Karpas-422 (cell line): ENCODE measurements around the gene VRTN. TPM values are rescaled to one million over a fixed set of nuclear protein-coding genes. Genes with fewer than 3 reads are reported as not detected.

Source experiments
- DNase-seq: peaks from one replicate; pipeline ENCODE4 v3.0.0-alpha.2; 2015
- H2AFZ ChIP-seq: fragments of 200-600 bp; sonication (generic); 2 replicates; pipeline ENCODE4 v1.6.1; 2014; ENCODE audit warnings: antibody characterized with exemption, low read length, mixed read lengths
- H3K27ac ChIP-seq: fragments of 200-600 bp; sonication (generic); 2 replicates; pipeline ENCODE4 v1.5.1; 2014; ENCODE audit warnings: mild to moderate bottlenecking, low read length, moderate library complexity
- H3K27me3 ChIP-seq: fragments of 200-600 bp; sonication (generic); 2 replicates; pipeline ENCODE4 v1.6.1; 2014; ENCODE audit warnings: low read length, mixed read lengths
- H3K36me3 ChIP-seq: fragments of 200-600 bp; sonication (generic); 2 replicates; pipeline ENCODE4 v1.6.1; 2014; ENCODE audit warnings: low read length, mixed read lengths; ENCODE audit not compliant: insufficient read depth
- H3K4me1 ChIP-seq: fragments of 200-600 bp; sonication (generic); 2 replicates; pipeline ENCODE4 v1.6.1; 2014; ENCODE audit warnings: mild to moderate bottlenecking, low read length, mixed read lengths
- H3K4me2 ChIP-seq: fragments of 200-600 bp; sonication (generic); 2 replicates; pipeline ENCODE4 v1.6.1; 2014; ENCODE audit warnings: low read length, low read depth, mild to moderate bottlenecking; ENCODE audit not compliant: poor library complexity, severe bottlenecking
- H3K4me3 ChIP-seq: fragments of 200-600 bp; sonication (generic); 2 replicates; pipeline ENCODE4 v1.5.1; 2014; ENCODE audit warnings: mild to moderate bottlenecking, antibody characterized with exemption, low read length, mixed read lengths
- H3K79me2 ChIP-seq: fragments of 200-600 bp; sonication (generic); 2 replicates; pipeline ENCODE4 v1.6.1; 2014; ENCODE audit warnings: mild to moderate bottlenecking, low read length, mixed read lengths
- H3K9ac ChIP-seq: fragments of 200-600 bp; sonication (generic); 2 replicates; pipeline ENCODE4 v1.6.0; 2014; ENCODE audit warnings: low read length
- H3K9me2 ChIP-seq: fragments of 200-600 bp; sonication (generic), shearing (Covaris generic); replicated peaks from 2 replicates; pipeline ENCODE4 v1.6.0; 2014; ENCODE audit warnings: mild to moderate bottlenecking, low read length, moderate library complexity; ENCODE audit not compliant: insufficient read depth
- H3K9me3 ChIP-seq: fragments of 300-700, 200-600 bp; sonication (generic); 2 replicates; pipeline ENCODE4 v1.6.1; 2014; ENCODE audit warnings: low read length, mixed read lengths
- H4K20me1 ChIP-seq: fragments of 200-600 bp; sonication (generic); 2 replicates; pipeline ENCODE4 v1.6.1; 2014; ENCODE audit warnings: mild to moderate bottlenecking, antibody characterized with exemption, low read length, low read depth; ENCODE audit not compliant: insufficient read depth
- total RNA-seq: library from RNA; depleted of rRNA; stranded (reverse); fragments of >200 nt; shearing (Covaris generic); gene quantifications from 2 replicates; pipeline ENCODE4 v1.2.3, GENCODE V29; 2014; ENCODE audit warnings: low replicate concordance

The VRTN gene
- total RNA-seq, 1 experiment from 2014 or later: not detected

- Histone ChIP-seq H3K27ac (no peak overlapping the region), H3K9me2 (no peaks in the 10 kb centered on the region)
Measured at GRCh38 chr14:74403619-74404417, 55.5 kb downstream of the VRTN start.

GRCh38 chr14:74404435-74404834 lies 56.2 kb downstream of the VRTN start:
- Histone ChIP-seq H3K9me3 (no peaks in the 10 kb centered on the region), H3K9me2 (no peaks in the 10 kb centered on the region), H2AFZ (no peak overlapping the region), H3K36me3 (no peaks in the 10 kb centered on the region), H3K27me3 (no peaks in the 10 kb centered on the region), H3K9ac (no peak overlapping the region), H3K4me2 (no peak overlapping the region), H3K27ac (no peak overlapping the region), H3K79me2 (no peaks in the 10 kb centered on the region), H3K4me3 (no peak overlapping the region), H3K4me1 (peaks cover 33% of the 10 kb centered on the region), H4K20me1 (no peaks in the 10 kb centered on the region)
- no peak for DNase-seq

More at GRCh38 chr14:74403619-74404417, 55.5 kb downstream of the VRTN start:
- Histone ChIP-seq H3K79me2 (no peaks in the 10 kb centered on the region), H3K36me3 (no peaks in the 10 kb centered on the region), H3K9me3 (no peaks in the 10 kb centered on the region), H2AFZ (no peak overlapping the region), H4K20me1 (no peaks in the 10 kb centered on the region), H3K4me3 (no peak overlapping the region), H3K4me2 (no peak overlapping the region), H3K4me1 (peaks cover 33% of the 10 kb centered on the region), H3K27me3 (no peaks in the 10 kb centered on the region), H3K9ac (no peak overlapping the region)
- no peak for DNase-seq

GRCh38 chr14:74405663-74406062 lies 57.4 kb downstream of the VRTN start:
- Histone ChIP-seq H3K9ac (no peak overlapping the region), H4K20me1 (no peaks in the 10 kb centered on the region), H3K36me3 (no peaks in the 10 kb centered on the region), H3K9me3 (no peaks in the 10 kb centered on the region), H3K9me2 (no peaks in the 10 kb centered on the region), H3K79me2 (no peaks in the 10 kb centered on the region), H2AFZ (no peak overlapping the region), H3K27ac (no peak overlapping the region), H3K27me3 (no peaks in the 10 kb centered on the region), H3K4me3 (no peak overlapping the region), H3K4me2 (no peak overlapping the region), H3K4me1 (peaks cover 33% of the 10 kb centered on the region)
- no peak for DNase-seq

- peak overlapping the region; percentile 7 for H3K4me2 ChIP-seq
- no peaks in the 10 kb centered on the region for H3K27me3 ChIP-seq
- H3K4me1 ChIP-seq: peaks cover 20% of the 10 kb centered on the region
- no peaks in the 10 kb centered on the region for H3K36me3 ChIP-seq
- no peak for DNase-seq
- no peaks in the 10 kb centered on the region for H3K9me2 ChIP-seq
- H4K20me1 ChIP-seq: no peaks in the 10 kb centered on the region
- no peak overlapping the region for H3K27ac ChIP-seq
- no peaks in the 10 kb centered on the region for H3K9me3 ChIP-seq
- no peak overlapping the region for H2AFZ ChIP-seq
- H3K9ac ChIP-seq: no peak overlapping the region
- H3K4me3 ChIP-seq: no peak overlapping the region
- H3K79me2 ChIP-seq: no peaks in the 10 kb centered on the region
Measured at GRCh38 chr14:74407021-74407800, 58.9 kb downstream of the VRTN start.

GRCh38 chr14:74407801-74408154 lies 59.5 kb downstream of the VRTN start:
- Histone ChIP-seq H3K4me3 (no peak overlapping the region), H3K79me2 (no peaks in the 10 kb centered on the region), H4K20me1 (no peaks in the 10 kb centered on the region), H3K4me1 (peaks cover 14% of the 10 kb centered on the region), H3K36me3 (no peaks in the 10 kb centered on the region), H3K9me2 (no peaks in the 10 kb centered on the region), H3K4me2 (peak overlapping the region; percentile 7), H3K27ac (no peak overlapping the region), H2AFZ (no peak overlapping the region), H3K9me3 (no peaks in the 10 kb centered on the region), H3K27me3 (no peaks in the 10 kb centered on the region), H3K9ac (no peak overlapping the region)
- no peak for DNase-seq

- no peaks in the 10 kb centered on the region for H3K27me3 ChIP-seq
- H2AFZ ChIP-seq: no peak overlapping the region
- DNase-seq: no peak
- H3K27ac ChIP-seq: no peak overlapping the region
- H3K4me1 ChIP-seq: peaks cover 8% of the 10 kb centered on the region
- H3K9me2 ChIP-seq: no peaks in the 10 kb centered on the region
- no peaks in the 10 kb centered on the region for H3K36me3 ChIP-seq
- no peak overlapping the region for H3K4me3 ChIP-seq
- no peaks in the 10 kb centered on the region for H4K20me1 ChIP-seq
- no peaks in the 10 kb centered on the region for H3K9me3 ChIP-seq
- no peak overlapping the region for H3K9ac ChIP-seq
- H3K4me2 ChIP-seq: no peak overlapping the region
- no peaks in the 10 kb centered on the region for H3K79me2 ChIP-seq
Measured at GRCh38 chr14:74408870-74409269, 60.6 kb downstream of the VRTN start.

- H3K9me2 ChIP-seq: no peaks in the 10 kb centered on the region
- H3K9me3 ChIP-seq: no peaks in the 10 kb centered on the region
Measured at GRCh38 chr14:74409441-74409840, 61.2 kb downstream of the VRTN start.

More at GRCh38 chr14:74409441-74409840, 61.2 kb downstream of the VRTN start:
- no peaks in the 10 kb centered on the region for H3K36me3 ChIP-seq
- H3K4me2 ChIP-seq: no peak overlapping the region
- no peaks in the 10 kb centered on the region for H3K79me2 ChIP-seq
- no peak overlapping the region for H3K9ac ChIP-seq
- H3K4me1 ChIP-seq: peaks cover 8% of the 10 kb centered on the region
- H2AFZ ChIP-seq: no peak overlapping the region
- no peak for DNase-seq
- H3K27ac ChIP-seq: no peak overlapping the region
- H3K27me3 ChIP-seq: no peaks in the 10 kb centered on the region
- no peak overlapping the region for H3K4me3 ChIP-seq
- H4K20me1 ChIP-seq: no peaks in the 10 kb centered on the region
